Prostate gland (tissue), 2 donors: ENCODE results near the gene GDPD4. TPM values are rescaled to one million over a fixed set of nuclear protein-coding genes. Genes with fewer than 3 reads are reported as not detected.

Experiments used
- DNase-seq: peaks from one replicate; pipeline ENCODE4 v3.0.0-alpha.2; 2019; ENCODE audit warnings: low spot score
- H3K27ac ChIP-seq, 2 donors: fragments of 200-600 bp; sonication (generic); 2 replicates each; pipeline ENCODE4 v1.5.1; 2017 to 2019
- H3K27me3 ChIP-seq: fragments of 200-600 bp; sonication (generic); replicated peaks from 2 replicates; pipeline ENCODE4 v1.5.1; 2019; ENCODE audit not compliant: insufficient read depth
- H3K36me3 ChIP-seq, 2 donors: fragments of 200-600 bp; sonication (generic); 1 replicate in 1 of 2; 2 replicates in 1 of 2; pipeline versions ENCODE4 v1.5.1 to v1.8.1; 2017 to 2019
- H3K4me1 ChIP-seq: fragments of 200-600 bp; sonication (generic); replicated peaks from 2 replicates; pipeline ENCODE4 v1.5.1; 2019
- H3K4me3 ChIP-seq, 2 donors: fragments of 200-600 bp; sonication (generic); 2 replicates each; pipeline ENCODE4 v1.5.1; 2017 to 2019
- H3K9me3 ChIP-seq: fragments of 200-600 bp; sonication (generic); 2 replicates; pipeline ENCODE4 v1.5.1; 2017
- CTCF ChIP-seq, 4 experiments: fragments of 200-600 bp in 2 of 4; fragments of 450-650 bp in 2 of 4; sonication (generic) in 2 of 4; IDR thresholded peaks; 1 replicate in 3 of 4; 2 replicates in 1 of 4; pipeline ENCODE4 v1.5.1; 2016 to 2019; ENCODE audit warnings: antibody characterized with exemption in 4 of 4, mild to moderate bottlenecking in 2 of 4, moderate library complexity in 2 of 4
- POLR2A ChIP-seq: fragments of 450-650 bp; IDR thresholded peaks from one replicate; pipeline ENCODE4 v1.6.1; 2016; ENCODE audit warnings: antibody characterized with exemption, mild to moderate bottlenecking
- POLR2AphosphoS5 ChIP-seq: sonication (generic); formaldehyde crosslinking; IDR thresholded peaks from one replicate; pipeline ENCODE4 v1.6.1; 2017; ENCODE audit warnings: antibody characterized with exemption
- WGBS: methylation state at CpG from one replicate; pipeline ENCODE4 v1.1.5; 2018; 5-methylcytosine and 5-hydroxymethylcytosine counted together
- intact Hi-C: fragments of 100-400 bp; cut with DNase I; formaldehyde crosslinking; loops from one replicate; pipeline ENCODE4 v1.14.2; 2022
- total RNA-seq, 2 donors: library from RNA; depleted of rRNA; stranded (reverse); fragments of >200 nt; gene quantifications; one replicate each; pipeline ENCODE4 v1.1.0, GENCODE V29; 2016

GDPD4 gene
- total RNA-seq, 2 donors from 2014 or later, result 7.4 TPM; not detected in 1

DNA sequence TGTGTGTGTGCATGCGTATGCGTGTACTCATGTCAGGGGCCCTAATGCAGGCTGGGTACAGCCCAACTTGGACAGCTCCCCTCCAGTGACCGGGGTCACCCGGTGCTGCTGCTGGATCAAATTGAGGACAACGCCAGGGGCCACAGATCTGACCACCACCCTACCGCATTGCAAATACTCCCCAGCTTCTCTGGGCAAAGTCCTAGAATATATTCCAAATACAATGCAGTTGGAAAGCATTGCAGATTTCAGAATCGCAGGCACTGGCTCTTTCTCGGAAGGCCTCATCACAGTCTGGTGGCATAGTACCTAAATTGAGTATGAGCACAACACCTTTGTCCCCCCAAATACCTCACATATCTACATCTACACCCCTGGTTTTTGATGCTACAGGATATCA, 130.2 kb downstream of the GDPD4 start:
- Histone ChIP-seq H3K4me1 (no peaks in the 10 kb centered on the region), H3K27ac (no peak overlapping the region), H3K27me3 (no peaks in the 10 kb centered on the region), H3K36me3 (no peaks in the 10 kb centered on the region), H3K9me3 (no peaks in the 10 kb centered on the region), H3K4me3 (no peak overlapping the region)
- TF ChIP-seq POLR2AphosphoS5 (no peak), POLR2A (no peak), CTCF (IDR thresholded peaks at IDR 0.05) (no peak)
- no peak for DNase-seq
- intact Hi-C loops, result no loop called here
- WGBS, result 95% methylated on average over 8 of the region's 8 CpGs

DNA sequence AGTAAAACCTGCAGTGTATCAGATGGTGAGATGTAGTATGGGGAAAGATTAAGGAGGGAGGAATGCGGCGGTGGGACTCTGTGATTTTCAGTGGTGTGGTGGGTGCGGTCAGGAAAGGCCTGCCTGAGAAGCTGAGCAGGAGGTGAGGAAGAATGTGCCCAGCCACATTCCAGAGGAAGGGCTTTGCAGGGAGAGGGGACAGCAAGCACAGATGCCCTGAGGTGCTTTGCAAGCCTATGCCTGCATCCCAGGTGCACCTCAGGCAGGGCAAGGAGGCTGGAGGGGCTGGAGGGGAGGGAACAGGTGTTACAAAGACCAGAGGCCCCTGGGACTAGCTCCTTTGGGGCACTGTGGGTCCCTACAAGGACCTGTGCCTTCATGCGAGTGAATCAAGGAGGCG, 131.4 kb downstream of the GDPD4 start:
- DNase-seq, result no peak
- 77% methylated on average over 5 of the region's 5 CpGs for WGBS
- TF ChIP-seq CTCF (IDR thresholded peaks at IDR 0.05) (no peak), POLR2A (no peak), POLR2AphosphoS5 (no peak)
- no peaks in the 10 kb centered on the region for H3K36me3 ChIP-seq
- intact Hi-C loops, result no loop called here
- no peaks in the 10 kb centered on the region for H3K27me3 ChIP-seq
- no peak overlapping the region for H3K27ac ChIP-seq
- no peaks in the 10 kb centered on the region for H3K4me1 ChIP-seq
- no peaks in the 10 kb centered on the region for H3K9me3 ChIP-seq
- H3K4me3 ChIP-seq, result no peak overlapping the region

GRCh38 chr11:77167791-77168190, 133.7 kb downstream of the GDPD4 start:
- no peak overlapping the region for H3K4me3 ChIP-seq
- TF ChIP-seq CTCF (IDR thresholded peaks at IDR 0.05) (no peak), POLR2A (no peak), POLR2AphosphoS5 (no peak)
- 86% methylated on average over 8 of the region's 8 CpGs for WGBS
- no peaks in the 10 kb centered on the region for H3K4me1 ChIP-seq
- DNase-seq, result no peak
- no peaks in the 10 kb centered on the region for H3K9me3 ChIP-seq
- H3K27me3 ChIP-seq, result no peaks in the 10 kb centered on the region
- intact Hi-C loops, result no loop called here
- H3K27ac ChIP-seq, result no peak overlapping the region
- no peaks in the 10 kb centered on the region for H3K36me3 ChIP-seq

DNA sequence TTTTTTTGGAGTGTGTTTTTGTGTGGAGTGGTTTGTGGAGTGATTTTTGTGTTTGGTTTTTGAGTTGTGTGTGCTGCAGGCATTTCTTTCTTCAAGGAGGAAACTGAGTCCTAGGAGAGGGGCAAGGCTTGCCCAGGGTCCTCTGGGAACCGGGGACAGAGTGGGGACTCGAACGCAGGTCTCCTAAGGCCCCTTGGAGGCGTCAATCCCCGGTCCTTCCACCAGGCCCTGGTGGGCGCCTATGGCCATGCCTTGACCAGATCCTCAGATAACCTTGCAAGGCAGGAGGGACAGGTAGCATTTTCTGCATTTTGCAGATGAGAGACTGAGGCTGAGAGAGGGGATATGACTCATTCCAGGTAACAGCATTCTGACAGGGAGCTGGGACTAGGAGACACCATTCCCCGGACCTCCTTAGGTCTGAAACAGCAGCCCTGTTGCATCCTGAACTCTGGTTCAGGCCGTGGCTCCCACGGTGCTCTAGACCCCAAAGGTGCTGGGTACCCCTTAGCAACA, 134.3 kb downstream of the GDPD4 start:
- Histone ChIP-seq H3K9me3 (no peaks in the 10 kb centered on the region), H3K4me1 (no peaks in the 10 kb centered on the region), H3K4me3 (no peak overlapping the region), H3K27ac (no peak overlapping the region), H3K36me3 (no peaks in the 10 kb centered on the region), H3K27me3 (no peaks in the 10 kb centered on the region)
- intact Hi-C loops, result no loop called here
- no peak for TF ChIP-seq CTCF (IDR thresholded peaks at IDR 0.05)
- TF ChIP-seq POLR2AphosphoS5, result no peak
- TF ChIP-seq POLR2A, result no peak
- WGBS, result 95% methylated on average over 9 of the region's 9 CpGs
- DNase-seq, result no peak

Other genes with a start within 250 kb of the GDPD4 start
- 10 to 100 TPM; 28.6 to 83.5 TPM for gene CAPN5, start 234.7 kb downstream of the GDPD4 start, total RNA-seq
- gene OMP, start 198.8 kb downstream of the GDPD4 start, total RNA-seq, result 1 to 10 TPM in 1 of 2 donors, not detected in 1; 8.0 TPM
- 100 to 1,000 TPM in 1 of 2 donors, 1 to 10 TPM in 1; 3.1 to 102 TPM for gene MYO7A, start 173.4 kb downstream of the GDPD4 start, total RNA-seq
- gene PAK1, start 172.4 kb upstream of the GDPD4 start, total RNA-seq, result 10 to 100 TPM; 39.6 to 61.7 TPM